HL-60/S4 (cell line): ENCODE results near the gene TTLL1.
"Not testable (repeated sequence)": the region's sequence is repeated elsewhere in the genome, so short reads cannot be mapped to it uniquely, and the experiment has no call there.

Source experiments
- in situ Hi-C: fragments of 300-500 bp; cut with MboI; formaldehyde crosslinking; loops from 2 replicates; pipeline ENCODE4 v1.14.3; 2022; ENCODE audit warnings: low sequenced_read_pairs

TTLL1 gene

DNA sequence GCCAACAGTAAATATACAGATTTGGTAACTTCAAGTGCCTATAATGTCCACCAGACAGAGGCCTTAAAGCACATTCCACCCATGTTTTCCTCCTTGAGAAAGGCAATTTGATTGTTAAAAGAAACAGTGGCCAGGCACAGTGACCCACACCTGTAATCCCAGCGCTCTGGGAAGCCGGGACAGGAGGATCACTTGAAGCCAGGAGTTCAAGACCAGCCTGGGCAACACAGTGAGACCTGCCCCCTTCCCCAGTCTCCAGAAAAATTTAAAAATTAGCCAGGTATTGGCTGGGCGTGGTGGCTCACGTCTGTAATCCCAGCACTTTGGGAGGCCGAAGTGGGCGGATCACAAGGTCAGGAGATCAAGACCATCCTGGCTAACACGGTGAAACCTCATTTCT, 93.5 kb downstream of the TTLL1 start:
- in situ Hi-C loops = not testable (repeated sequence)

DNA sequence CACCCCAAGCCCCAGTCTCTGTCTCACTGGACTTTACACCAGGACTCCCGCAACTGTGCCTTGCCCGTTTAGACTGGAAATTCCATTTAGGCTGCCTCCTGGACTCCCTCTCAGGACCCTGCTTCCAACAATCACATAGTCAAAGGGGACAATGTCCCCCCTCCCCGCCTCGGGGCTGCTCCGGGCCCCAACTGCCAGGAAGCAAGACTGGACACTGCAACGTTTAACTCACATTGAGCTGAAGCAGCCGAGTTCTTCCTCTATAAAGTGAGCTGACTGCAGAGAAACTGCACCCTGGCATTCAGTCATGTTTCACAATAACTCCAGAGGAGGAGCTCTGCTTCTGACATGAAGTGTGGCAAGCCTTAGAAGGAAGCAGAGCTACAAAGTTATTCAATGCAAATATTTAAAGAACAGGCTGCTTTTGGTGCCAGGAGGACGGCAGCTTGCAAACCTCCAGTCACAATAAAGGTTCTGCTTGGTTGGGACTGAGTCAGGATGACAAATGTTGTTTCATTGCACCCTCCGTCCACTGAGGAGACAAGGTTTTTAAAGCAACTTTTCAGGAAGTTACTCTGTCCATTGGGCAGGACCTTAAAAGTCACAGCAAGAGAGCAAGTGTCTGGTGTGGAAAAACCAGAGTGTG, 94.2 kb downstream of the TTLL1 start:
- in situ Hi-C loops = no loop called here

DNA sequence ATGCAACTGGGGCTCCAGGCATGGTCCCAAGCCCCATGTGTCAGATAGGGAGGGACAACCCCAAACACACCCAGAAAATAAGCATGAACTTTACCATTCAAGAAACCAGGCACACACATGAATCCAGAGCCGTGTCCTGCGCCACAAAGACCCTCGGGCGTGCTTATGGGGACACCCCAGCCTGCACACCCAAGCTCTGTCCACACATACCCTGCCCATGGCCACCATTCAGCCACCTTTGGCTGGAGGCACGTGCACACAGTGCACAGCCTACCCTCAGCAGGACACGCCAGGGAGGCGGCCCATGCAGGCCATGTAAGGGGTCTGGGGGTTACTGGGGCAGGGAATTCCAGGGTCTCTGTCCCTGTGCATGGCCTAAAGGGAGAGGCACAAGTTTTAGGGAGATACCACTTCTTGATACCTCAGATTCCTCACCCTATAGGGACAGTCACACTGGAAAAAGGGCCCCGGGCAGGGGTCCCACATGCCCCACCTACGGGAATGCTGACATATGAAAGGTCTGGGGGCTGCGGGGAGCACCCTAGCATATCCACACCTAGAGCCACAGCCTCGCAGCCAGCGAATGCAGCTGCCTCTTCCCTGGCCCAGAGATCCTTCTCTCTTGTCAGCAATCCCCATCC, 94.8 kb downstream of the TTLL1 start:
- in situ Hi-C loops = no loop called here

- in situ Hi-C loops = no loop called here
Observed at GRCh38 chr22:42993651-42994275, 95.4 kb downstream of the TTLL1 start.

DNA sequence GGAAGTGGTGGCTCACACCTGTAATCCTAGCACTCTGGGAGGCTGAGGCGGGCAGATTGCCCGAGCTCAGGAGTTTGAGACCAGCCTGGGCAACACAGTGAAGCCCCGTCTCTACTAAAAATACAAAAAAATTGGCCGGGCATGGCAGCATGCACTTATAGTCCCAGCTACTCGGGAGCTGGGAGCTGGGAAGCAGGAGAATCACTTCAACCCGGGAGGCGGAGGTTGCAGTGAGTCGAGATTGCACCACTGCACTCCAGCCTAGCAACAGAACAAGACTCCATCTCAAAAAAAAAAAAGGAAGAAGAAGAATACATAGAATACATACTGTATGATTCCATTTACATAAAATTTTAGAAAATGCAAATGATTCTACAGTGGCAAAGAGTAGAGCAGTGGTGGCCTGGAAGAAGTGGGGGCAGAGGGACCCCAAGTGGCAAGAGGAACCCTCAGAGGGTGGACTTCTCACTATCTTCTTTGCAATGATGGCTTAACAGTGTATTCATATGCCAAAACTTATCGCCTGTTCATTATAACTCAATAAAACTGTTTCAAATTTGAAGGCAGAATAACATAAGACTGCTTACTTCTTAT, 96.2 kb downstream of the TTLL1 start:
- in situ Hi-C loops = no loop called here

DNA sequence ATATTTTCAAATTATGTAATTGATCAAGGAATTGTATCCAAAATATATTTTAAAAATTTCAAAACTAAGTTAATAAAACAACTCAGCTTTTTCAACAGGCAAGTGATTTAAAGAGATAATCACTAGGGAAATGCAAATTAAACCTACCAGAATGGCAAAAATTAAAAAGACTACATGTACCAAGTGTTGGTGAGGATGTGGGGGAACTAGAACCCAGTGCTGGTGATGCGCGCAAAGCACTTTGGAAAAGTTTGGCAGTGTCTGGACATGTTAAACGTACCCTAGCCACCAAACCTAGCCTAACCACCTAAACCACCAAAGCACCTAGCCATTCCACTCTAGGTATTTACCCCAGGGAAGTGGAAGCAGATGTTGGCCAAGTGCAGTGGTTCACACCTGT, 97.1 kb downstream of the TTLL1 start:
- in situ Hi-C loops = no loop called here

DNA sequence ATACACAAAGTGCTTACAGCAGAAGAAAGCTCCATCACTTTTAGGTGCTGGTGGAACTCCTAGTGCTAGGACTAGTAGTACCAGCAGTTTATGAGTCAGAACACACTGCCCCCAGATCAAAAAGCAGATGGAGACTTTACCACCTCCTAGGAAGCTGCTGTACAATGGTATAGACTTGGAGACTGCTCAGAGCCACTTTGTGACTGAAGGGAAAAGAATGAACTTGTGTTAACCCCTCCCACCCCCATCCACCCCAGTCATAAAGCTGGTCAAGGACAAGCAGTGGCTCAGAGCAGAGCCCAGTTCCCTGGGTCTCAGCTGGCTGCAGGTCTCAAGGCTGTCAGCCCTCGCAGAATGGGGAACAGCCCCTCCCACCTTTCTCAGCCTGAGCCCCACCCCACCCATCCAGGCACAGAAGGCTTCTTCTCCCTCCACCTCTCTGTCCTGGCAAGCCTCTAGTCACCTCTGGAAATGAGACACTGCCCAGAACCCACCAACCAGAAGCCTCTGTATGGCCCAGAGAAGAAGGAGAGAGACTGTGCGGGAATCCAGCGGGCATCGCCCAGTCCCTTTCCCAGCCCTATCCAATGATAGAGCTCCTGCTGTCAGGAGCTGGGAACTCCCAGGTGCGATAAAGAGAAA, 98.1 kb downstream of the TTLL1 start:
- in situ Hi-C loops = no loop called here

DNA sequence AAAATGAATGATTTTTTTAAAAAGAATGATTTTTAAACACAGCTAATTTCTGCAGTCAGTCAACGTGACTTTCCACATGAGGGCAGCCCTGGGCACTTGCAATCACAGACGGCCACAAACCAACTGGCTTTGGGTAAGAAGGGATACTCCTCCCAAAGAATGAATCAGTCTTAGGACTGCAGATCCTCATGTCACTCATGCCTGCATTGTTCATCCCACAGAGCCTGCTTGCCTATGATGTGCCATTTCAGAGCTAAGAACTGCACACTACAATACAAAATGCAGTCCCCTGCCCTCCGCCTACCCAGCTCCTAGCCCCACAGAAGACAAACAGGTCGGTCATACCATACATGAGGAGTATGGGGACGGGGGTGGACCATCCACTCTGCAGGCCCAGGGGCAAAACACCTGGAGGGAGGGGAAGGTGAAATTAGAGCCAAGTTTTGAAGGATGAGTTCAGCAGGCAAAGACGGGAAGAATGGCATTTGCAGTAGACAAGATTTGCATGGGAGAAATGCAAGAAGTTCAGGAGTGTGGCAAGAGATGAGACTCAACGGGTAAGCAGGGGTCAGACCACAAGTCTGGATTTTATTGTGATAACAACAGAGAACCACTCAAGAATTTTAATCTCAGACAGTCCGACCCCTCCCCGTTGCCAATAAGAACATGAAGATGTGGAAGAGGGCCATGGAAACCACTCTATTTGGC, 98.9 kb downstream of the TTLL1 start:
- in situ Hi-C loops = no loop called here
